PFSK-1 (cell line): Measurements from ENCODE around the gene UCHL3.

Experiments
- FOXP2 ChIP-seq: optimal IDR thresholded peaks from 2 replicates; pipeline ENCODE3; 2011; ENCODE audit warnings: borderline replicate concordance, control low read depth, inconsistent platforms; ENCODE audit not compliant: insufficient read depth; ENCODE audit errors: extremely low read length, extremely low read depth
- POLR2AphosphoS5 ChIP-seq: IDR thresholded peaks from 2 replicates; pipeline ENCODE4 v1.6.1; 2012; ENCODE audit warnings: low read depth, mild to moderate bottlenecking, control low read depth, low read length, moderate library complexity
- REST ChIP-seq, 2 experiments: IDR thresholded peaks; 2 replicates each; pipeline versions ENCODE4 v1.6.1 to v1.8.0; 2011 to 2012; ENCODE audit warnings: low read depth in 2 of 2, low read length in 2 of 2, control low read depth in 1 of 2, inconsistent platforms in 1 of 2, mild to moderate bottlenecking in 1 of 2, moderate library complexity in 1 of 2; ENCODE audit not compliant: insufficient read depth in 1 of 2
- SIN3A ChIP-seq: IDR thresholded peaks from 2 replicates; pipeline ENCODE4 v1.6.1; 2012; ENCODE audit warnings: mild to moderate bottlenecking, low read length, moderate library complexity, borderline replicate concordance; ENCODE audit not compliant: insufficient read depth
- TAF1 ChIP-seq: IDR thresholded peaks from 2 replicates; pipeline ENCODE4 v1.6.1; 2012; ENCODE audit warnings: low read length, control low read depth, borderline replicate concordance; ENCODE audit not compliant: insufficient read depth

Gene UCHL3

GRCh38 chr13:75554981-75555380 is 5.4 kb downstream of the UCHL3 start:
- no peak for TF ChIP-seq SIN3A
- TF ChIP-seq REST (IDR thresholded peaks at IDR 0.05; ENCODE audit: insufficient read depth in 1 of 2, low read depth in 2 of 2, low read length in 2 of 2) = no peak
- TF ChIP-seq TAF1 = no peak
- no peak for TF ChIP-seq POLR2AphosphoS5
- TF ChIP-seq FOXP2 = no peak

GRCh38 chr13:75555836-75556235 is 6.2 kb downstream of the UCHL3 start:
- TF ChIP-seq FOXP2 (no peak), TAF1 (no peak), REST (IDR thresholded peaks at IDR 0.05; ENCODE audit: insufficient read depth in 1 of 2, low read depth in 2 of 2, low read length in 2 of 2) (no peak), SIN3A (no peak), POLR2AphosphoS5 (no peak)

- TF ChIP-seq REST (IDR thresholded peaks at IDR 0.05; ENCODE audit: insufficient read depth in 1 of 2, low read depth in 2 of 2, low read length in 2 of 2) = no peak
- no peak for TF ChIP-seq SIN3A
- no peak for TF ChIP-seq TAF1
- TF ChIP-seq FOXP2 = no peak
- no peak for TF ChIP-seq POLR2AphosphoS5
Observed at GRCh38 chr13:75556961-75557360, 7.4 kb downstream of the UCHL3 start.

- TF ChIP-seq SIN3A (no peak), TAF1 (no peak), REST (IDR thresholded peaks at IDR 0.05; ENCODE audit: insufficient read depth in 1 of 2, low read depth in 2 of 2, low read length in 2 of 2) (no peak), POLR2AphosphoS5 (no peak), FOXP2 (no peak)
Observed at GRCh38 chr13:75558145-75558840, 8.7 kb downstream of the UCHL3 start.

- TF ChIP-seq FOXP2 (no peak), SIN3A (no peak), REST (IDR thresholded peaks at IDR 0.05; ENCODE audit: insufficient read depth in 1 of 2, low read depth in 2 of 2, low read length in 2 of 2) (no peak), POLR2AphosphoS5 (no peak), TAF1 (no peak)
Observed at GRCh38 chr13:75566658-75567057, 17.1 kb downstream of the UCHL3 start.
